H1 (cell line): ENCODE results near the gene EPB41L4A. TPM values are rescaled to one million over a fixed set of nuclear protein-coding genes. Genes with fewer than 3 reads are reported as not detected.

ENCODE experiments used
- CHD7 ChIP-seq: fragments of 300-600 bp; sonication (generic); IDR thresholded peaks from 2 replicates; pipeline ENCODE4 v1.7.1; 2012; ENCODE audit warnings: low read length, moderate library complexity, mild to moderate bottlenecking, inconsistent platforms; ENCODE audit not compliant: insufficient replicate concordance
- polyA plus RNA-seq, 7 experiments: library from polyadenylated mRNA; depleted of rRNA in 3 of 7; stranded (reverse) in 5 of 7; unstranded in 2 of 7; fragments of >200 nt in 5 of 7; fragments of 200-250 nt in 2 of 7; gene quantifications; 1 replicate in 5 of 7; 2 replicates in 1 of 7; 4 replicates in 1 of 7; pipeline versions ENCODE4 v1.2.1 to v1.2.3, GENCODE V29; 2011 to 2013; ENCODE audit warnings: missing spikeins in 2 of 7, mixed read lengths in 2 of 7
- total RNA-seq: library from RNA; stranded (reverse); fragmentation: NEBNext Ultra II Directional; extraction: Animal tissue kit (Norgen Biotek cat#: 25700); gene quantifications from 2 replicates; pipeline ENCODE4 v1.2.1, GENCODE V29; 2021

The EPB41L4A gene
- total and polyA plus RNA-seq, 2 of the 8 experiments (the other 6 are each of a cell fraction or from before 2014, with no cell fraction given) = 1.6 to 4.6 TPM

GRCh38 chr5:112230606-112231005 lies 188.5 kb downstream of the EPB41L4A start (continued):
- TF ChIP-seq CHD7 = no peak
